ENCODE results near the gene NOP10.

DNA sequence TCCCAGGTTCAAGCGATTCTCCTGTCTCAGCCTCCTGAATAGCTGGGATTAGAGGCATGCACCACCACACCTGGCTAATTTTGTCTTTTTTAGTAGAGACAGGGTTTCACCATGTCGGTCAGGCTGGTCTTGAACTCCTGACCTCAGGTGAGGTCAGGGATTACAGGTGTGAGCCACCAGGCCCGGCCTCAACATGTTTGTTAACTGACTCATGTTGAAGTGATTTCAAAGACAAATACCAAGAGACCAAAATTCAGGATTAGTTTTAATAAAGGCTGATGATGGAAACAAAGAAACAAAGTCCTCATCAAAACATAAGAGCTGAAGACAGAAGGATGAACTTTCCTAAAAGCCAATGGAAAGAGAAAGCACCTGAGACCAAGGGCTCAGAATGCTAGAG is 41.9 kb downstream of the NOP10 start:
- TF ChIP-seq SIN3A (IDR thresholded peaks at IDR 0.05; ENCODE audit: borderline replicate concordance, insufficient read depth, low read length) (no peak), POLR2AphosphoS5 (IDR thresholded peaks at IDR 0.05; ENCODE audit: low read depth, low read length) (no peak), TAF1 (IDR thresholded peaks at IDR 0.05; ENCODE audit: borderline replicate concordance, insufficient read depth, low read length) (no peak), FOXP2 (optimal IDR thresholded peaks at IDR 0.05; ENCODE audit: borderline replicate concordance, extremely low read depth, extremely low read length, insufficient read depth) (no peak)
- TF ChIP-seq, protein P1, sequence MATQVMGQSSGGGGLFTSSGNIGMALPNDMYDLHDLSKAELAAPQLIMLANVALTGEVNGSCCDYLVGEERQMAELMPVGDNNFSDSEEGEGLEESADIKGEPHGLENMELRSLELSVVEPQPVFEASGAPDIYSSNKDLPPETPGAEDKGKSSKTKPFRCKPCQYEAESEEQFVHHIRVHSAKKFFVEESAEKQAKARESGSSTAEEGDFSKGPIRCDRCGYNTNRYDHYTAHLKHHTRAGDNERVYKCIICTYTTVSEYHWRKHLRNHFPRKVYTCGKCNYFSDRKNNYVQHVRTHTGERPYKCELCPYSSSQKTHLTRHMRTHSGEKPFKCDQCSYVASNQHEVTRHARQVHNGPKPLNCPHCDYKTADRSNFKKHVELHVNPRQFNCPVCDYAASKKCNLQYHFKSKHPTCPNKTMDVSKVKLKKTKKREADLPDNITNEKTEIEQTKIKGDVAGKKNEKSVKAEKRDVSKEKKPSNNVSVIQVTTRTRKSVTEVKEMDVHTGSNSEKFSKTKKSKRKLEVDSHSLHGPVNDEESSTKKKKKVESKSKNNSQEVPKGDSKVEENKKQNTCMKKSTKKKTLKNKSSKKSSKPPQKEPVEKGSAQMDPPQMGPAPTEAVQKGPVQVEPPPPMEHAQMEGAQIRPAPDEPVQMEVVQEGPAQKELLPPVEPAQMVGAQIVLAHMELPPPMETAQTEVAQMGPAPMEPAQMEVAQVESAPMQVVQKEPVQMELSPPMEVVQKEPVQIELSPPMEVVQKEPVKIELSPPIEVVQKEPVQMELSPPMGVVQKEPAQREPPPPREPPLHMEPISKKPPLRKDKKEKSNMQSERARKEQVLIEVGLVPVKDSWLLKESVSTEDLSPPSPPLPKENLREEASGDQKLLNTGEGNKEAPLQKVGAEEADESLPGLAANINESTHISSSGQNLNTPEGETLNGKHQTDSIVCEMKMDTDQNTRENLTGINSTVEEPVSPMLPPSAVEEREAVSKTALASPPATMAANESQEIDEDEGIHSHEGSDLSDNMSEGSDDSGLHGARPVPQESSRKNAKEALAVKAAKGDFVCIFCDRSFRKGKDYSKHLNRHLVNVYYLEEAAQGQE (IDR thresholded peaks at IDR 0.05; ENCODE audit: insufficient read depth in 1 of 2, low read depth in 2 of 2, low read length in 2 of 2) = no peak
